ENCODE measurements around the gene MAPK6.
A peak's percentile ranks its signal among the peaks of the same experiment; 100 is the strongest.
"Not testable (repeated sequence)": the region's sequence is repeated elsewhere in the genome, so short reads cannot be mapped to it uniquely, and the experiment has no call there.

DNA sequence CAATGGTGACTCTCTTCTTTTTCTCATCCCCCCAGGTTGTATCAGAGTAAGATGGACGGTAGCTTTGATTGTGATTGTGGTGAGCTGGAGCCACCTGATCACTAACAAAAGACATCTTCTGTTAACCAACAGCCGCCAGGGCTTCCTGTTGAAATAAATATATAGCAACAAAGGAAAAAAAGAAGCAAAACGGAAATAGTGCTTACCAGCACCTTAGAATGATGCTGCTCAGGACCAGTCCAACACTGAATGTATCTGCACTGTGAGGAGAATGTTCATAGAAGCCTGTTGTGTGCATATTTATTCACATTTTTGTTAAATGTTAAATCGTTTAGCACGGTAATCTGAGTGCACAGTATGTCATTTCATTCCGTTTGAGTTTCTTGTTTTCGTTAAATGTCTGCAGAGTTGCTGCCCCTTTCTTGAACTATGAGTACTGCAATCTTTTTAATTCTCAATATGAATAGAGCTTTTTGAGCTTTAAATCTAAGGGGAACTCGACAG, 26.8 kb downstream of the MAPK6 start:
- not testable (repeated sequence) for TF ChIP-seq EZH2 (IDR thresholded peaks at IDR 0.05; ENCODE audit: borderline replicate concordance, low read length)
- TF ChIP-seq, protein P1, sequence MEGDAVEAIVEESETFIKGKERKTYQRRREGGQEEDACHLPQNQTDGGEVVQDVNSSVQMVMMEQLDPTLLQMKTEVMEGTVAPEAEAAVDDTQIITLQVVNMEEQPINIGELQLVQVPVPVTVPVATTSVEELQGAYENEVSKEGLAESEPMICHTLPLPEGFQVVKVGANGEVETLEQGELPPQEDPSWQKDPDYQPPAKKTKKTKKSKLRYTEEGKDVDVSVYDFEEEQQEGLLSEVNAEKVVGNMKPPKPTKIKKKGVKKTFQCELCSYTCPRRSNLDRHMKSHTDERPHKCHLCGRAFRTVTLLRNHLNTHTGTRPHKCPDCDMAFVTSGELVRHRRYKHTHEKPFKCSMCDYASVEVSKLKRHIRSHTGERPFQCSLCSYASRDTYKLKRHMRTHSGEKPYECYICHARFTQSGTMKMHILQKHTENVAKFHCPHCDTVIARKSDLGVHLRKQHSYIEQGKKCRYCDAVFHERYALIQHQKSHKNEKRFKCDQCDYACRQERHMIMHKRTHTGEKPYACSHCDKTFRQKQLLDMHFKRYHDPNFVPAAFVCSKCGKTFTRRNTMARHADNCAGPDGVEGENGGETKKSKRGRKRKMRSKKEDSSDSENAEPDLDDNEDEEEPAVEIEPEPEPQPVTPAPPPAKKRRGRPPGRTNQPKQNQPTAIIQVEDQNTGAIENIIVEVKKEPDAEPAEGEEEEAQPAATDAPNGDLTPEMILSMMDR (IDR thresholded peaks at IDR 0.05; ENCODE audit: low read length), result peak; percentile 33; the same call in 1 of the 2 replicates
